Measurements from ENCODE around the gene TMEM128. TPM values are rescaled to one million over a fixed set of nuclear protein-coding genes. Genes with fewer than 3 reads are reported as not detected.

The TMEM128 gene
- total RNA-seq, 1 donor from 2014 or later: 31.7 TPM

DNA sequence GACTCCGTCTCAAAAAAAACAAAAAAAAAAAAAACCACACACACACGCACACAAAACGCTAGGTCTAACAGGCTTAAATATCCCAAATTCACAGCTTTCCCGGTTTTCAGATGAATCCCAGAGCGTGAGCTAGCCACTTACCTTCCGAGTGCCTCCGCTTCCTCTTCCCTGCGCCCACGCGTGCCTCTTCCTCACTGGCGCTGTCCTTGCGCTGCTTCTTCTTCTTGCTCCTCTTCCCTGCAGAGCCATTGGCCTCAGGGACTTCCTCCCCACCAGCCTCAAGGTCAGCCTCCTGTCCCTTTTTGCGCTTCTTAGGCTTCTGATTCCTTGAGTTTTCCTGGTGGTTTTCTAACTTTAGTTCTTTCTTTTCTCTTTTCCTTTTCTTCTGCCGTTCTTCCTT lies 26.2 kb upstream of the TMEM128 start:
- Mint-ChIP-seq H3K27ac (no peak overlapping the region), H3K9me3 (no peaks in the 10 kb centered on the region), H3K27me3 (ENCODE audit: low read depth) (no peaks in the 10 kb centered on the region), H3K36me3 (peaks cover 27% of the 10 kb centered on the region), H3K4me3 (no peak overlapping the region), H3K4me1 (no peaks in the 10 kb centered on the region)
- no peak for DNase-seq (ENCODE audit: low spot score in 2 of 2, unreplicated experiment in 2 of 2)
- TF ChIP-seq, protein P1, sequence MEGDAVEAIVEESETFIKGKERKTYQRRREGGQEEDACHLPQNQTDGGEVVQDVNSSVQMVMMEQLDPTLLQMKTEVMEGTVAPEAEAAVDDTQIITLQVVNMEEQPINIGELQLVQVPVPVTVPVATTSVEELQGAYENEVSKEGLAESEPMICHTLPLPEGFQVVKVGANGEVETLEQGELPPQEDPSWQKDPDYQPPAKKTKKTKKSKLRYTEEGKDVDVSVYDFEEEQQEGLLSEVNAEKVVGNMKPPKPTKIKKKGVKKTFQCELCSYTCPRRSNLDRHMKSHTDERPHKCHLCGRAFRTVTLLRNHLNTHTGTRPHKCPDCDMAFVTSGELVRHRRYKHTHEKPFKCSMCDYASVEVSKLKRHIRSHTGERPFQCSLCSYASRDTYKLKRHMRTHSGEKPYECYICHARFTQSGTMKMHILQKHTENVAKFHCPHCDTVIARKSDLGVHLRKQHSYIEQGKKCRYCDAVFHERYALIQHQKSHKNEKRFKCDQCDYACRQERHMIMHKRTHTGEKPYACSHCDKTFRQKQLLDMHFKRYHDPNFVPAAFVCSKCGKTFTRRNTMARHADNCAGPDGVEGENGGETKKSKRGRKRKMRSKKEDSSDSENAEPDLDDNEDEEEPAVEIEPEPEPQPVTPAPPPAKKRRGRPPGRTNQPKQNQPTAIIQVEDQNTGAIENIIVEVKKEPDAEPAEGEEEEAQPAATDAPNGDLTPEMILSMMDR (IDR thresholded peaks at IDR 0.05; ENCODE audit: unreplicated experiment): no peak

DNA sequence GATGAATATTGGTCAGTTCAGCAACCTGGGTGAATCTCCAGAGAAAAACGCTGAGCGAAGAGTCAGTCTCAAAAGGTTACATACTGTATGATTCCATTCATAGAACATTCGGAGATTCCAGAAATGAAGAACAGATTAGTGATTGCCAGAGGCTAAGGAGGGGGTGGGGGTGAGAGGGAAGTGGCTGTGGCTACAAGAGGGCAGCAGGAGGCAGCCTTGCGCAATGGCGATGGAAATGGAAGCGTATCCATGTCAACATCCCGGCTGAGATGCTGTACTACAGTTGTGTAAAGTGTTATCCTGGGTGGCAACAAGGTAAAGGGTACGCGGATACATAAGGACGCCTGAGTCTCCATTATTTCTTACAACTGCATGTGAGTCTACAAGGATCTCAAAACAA lies 23.9 kb upstream of the TMEM128 start:
- Mint-ChIP-seq H3K4me3 (no peak overlapping the region), H3K4me1 (no peaks in the 10 kb centered on the region), H3K9me3 (no peaks in the 10 kb centered on the region), H3K27ac (no peak overlapping the region), H3K27me3 (ENCODE audit: low read depth) (no peaks in the 10 kb centered on the region), H3K36me3 (peaks cover 27% of the 10 kb centered on the region)
- DNase-seq (ENCODE audit: low spot score in 2 of 2, unreplicated experiment in 2 of 2): no peak
- TF ChIP-seq, protein P1 (IDR thresholded peaks at IDR 0.05; ENCODE audit: unreplicated experiment): no peak

DNA sequence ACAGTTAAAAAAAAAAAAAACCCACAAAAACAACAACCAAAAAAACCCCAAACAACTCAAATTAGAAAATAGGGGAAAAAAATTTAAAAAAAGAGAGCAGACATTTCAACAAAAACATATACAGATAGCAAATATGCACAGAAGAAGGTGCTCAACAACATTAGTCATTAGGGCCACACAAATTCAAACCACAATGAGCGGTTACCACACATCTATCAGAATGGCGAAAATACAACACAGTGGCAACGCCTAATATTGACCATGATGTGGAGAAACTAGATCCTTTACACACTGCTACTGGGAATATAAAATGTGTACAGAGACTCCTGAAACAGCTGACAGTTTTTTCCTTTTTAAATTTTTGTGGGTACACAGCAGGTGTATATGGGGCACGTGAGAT lies 22.5 kb upstream of the TMEM128 start:
- H3K27me3 Mint-ChIP-seq (ENCODE audit: low read depth): no peaks in the 10 kb centered on the region
- no peaks in the 10 kb centered on the region for H3K4me1 Mint-ChIP-seq
- H3K9me3 Mint-ChIP-seq: no peaks in the 10 kb centered on the region
- TF ChIP-seq, protein P1 (IDR thresholded peaks at IDR 0.05; ENCODE audit: unreplicated experiment): no peak
- no peak overlapping the region for H3K4me3 Mint-ChIP-seq
- no peak for DNase-seq (ENCODE audit: low spot score in 2 of 2, unreplicated experiment in 2 of 2)
- H3K36me3 Mint-ChIP-seq: peaks cover 24% of the 10 kb centered on the region
- no peak overlapping the region for H3K27ac Mint-ChIP-seq

- Mint-ChIP-seq H3K27ac (no peak overlapping the region), H3K4me3 (no peak overlapping the region), H3K36me3 (peaks cover 24% of the 10 kb centered on the region), H3K27me3 (ENCODE audit: low read depth) (peaks cover under 1% of the 10 kb centered on the region), H3K4me1 (no peaks in the 10 kb centered on the region), H3K9me3 (no peaks in the 10 kb centered on the region)
- no peak for DNase-seq (ENCODE audit: low spot score in 2 of 2, unreplicated experiment in 2 of 2)
- TF ChIP-seq, protein P1 (IDR thresholded peaks at IDR 0.05; ENCODE audit: unreplicated experiment): no peak
Measured at GRCh38 chr4:4269856-4270255, 21.8 kb upstream of the TMEM128 start.

GRCh38 chr4:4269331-4269731 lies 21.3 kb upstream of the TMEM128 start:
- Mint-ChIP-seq H3K4me1 (no peaks in the 10 kb centered on the region), H3K27me3 (ENCODE audit: low read depth) (peaks cover 2% of the 10 kb centered on the region), H3K9me3 (no peaks in the 10 kb centered on the region), H3K36me3 (peaks cover 21% of the 10 kb centered on the region), H3K27ac (no peak overlapping the region), H3K4me3 (no peak overlapping the region)
- DNase-seq (ENCODE audit: low spot score in 2 of 2, unreplicated experiment in 2 of 2): no peak
- TF ChIP-seq, protein P1 (IDR thresholded peaks at IDR 0.05; ENCODE audit: unreplicated experiment): no peak

DNA sequence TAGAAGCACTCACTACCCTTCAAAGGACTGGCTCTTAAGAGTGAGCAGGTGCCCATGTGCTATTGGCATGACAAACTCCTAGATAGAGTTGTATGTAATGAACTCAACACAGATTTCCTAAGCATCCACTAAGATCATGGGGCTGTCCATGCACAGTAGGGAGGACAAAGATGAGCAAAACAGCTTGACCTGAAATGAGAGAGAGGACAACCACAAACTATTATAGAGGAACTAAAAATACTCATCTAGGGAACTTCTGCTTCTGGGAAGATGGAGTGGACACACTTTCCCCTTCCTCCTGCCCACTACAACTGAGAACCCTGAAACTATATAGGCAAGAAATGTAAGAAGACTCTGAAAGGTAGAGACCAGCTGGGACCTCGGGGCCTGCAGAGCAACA lies 20.8 kb upstream of the TMEM128 start:
- TF ChIP-seq, protein P1 (IDR thresholded peaks at IDR 0.05; ENCODE audit: unreplicated experiment): no peak
- no peak for DNase-seq (ENCODE audit: low spot score in 2 of 2, unreplicated experiment in 2 of 2)
- H3K9me3 Mint-ChIP-seq: no peaks in the 10 kb centered on the region
- H3K4me3 Mint-ChIP-seq: no peak overlapping the region
- H3K36me3 Mint-ChIP-seq: peaks cover 19% of the 10 kb centered on the region
- H3K4me1 Mint-ChIP-seq: no peaks in the 10 kb centered on the region
- H3K27ac Mint-ChIP-seq: no peak overlapping the region
- peaks cover 2% of the 10 kb centered on the region for H3K27me3 Mint-ChIP-seq (ENCODE audit: low read depth)

All from mesothelial cell of epicardium (in vitro differentiated cells).